Measurements from ENCODE around the gene ADAM22.

ADAM22 gene

GRCh38 chr7:88090671-88091070 is 156.6 kb downstream of the ADAM22 start:
- Histone ChIP-seq H3K36me3 (ENCODE audit: control insufficient read depth, low read length) (no peaks in the 10 kb centered on the region), H3K4me3 (ENCODE audit: low read length) (no peak overlapping the region), H3F3A (ENCODE audit: control insufficient read depth, insufficient read depth) (no peaks in the 10 kb centered on the region), H3K4me2 (ENCODE audit: low read length) (no peak overlapping the region), H3K9me3 (ENCODE audit: control insufficient read depth, insufficient read depth, low read length) (no peaks in the 10 kb centered on the region), H3K27me3 (ENCODE audit: control insufficient read depth, low read length) (no peaks in the 10 kb centered on the region), H3K4me1 (ENCODE audit: control insufficient read depth, low read length) (no peaks in the 10 kb centered on the region), H3K79me2 (ENCODE audit: control insufficient read depth, low read length) (no peaks in the 10 kb centered on the region), H3K27ac (ENCODE audit: low read depth, low read length) (no peak overlapping the region), H4K20me1 (ENCODE audit: control insufficient read depth, insufficient read depth, low read depth, low read length) (no peaks in the 10 kb centered on the region), H3K9me2 (replicated peaks; ENCODE audit: control insufficient read depth, low read length) (no peaks in the 10 kb centered on the region)
- TF ChIP-seq CTCF (IDR thresholded peaks at IDR 0.05; ENCODE audit: low read depth, low read length, poor library complexity, severe bottlenecking) (no peak), EZH2phosphoT487 (IDR thresholded peaks at IDR 0.05; ENCODE audit: borderline replicate concordance, low read length) (no peak)

GRCh38 chr7:88091988-88092675 is 158.1 kb downstream of the ADAM22 start:
- no peak for TF ChIP-seq CTCF (IDR thresholded peaks at IDR 0.05; ENCODE audit: low read depth, low read length, poor library complexity, severe bottlenecking)
- H3K36me3 ChIP-seq (ENCODE audit: control insufficient read depth, low read length) = no peaks in the 10 kb centered on the region
- no peak overlapping the region for H3K4me3 ChIP-seq (ENCODE audit: low read length)
- H3K9me2 ChIP-seq (replicated peaks; ENCODE audit: control insufficient read depth, low read length) = no peaks in the 10 kb centered on the region
- H3K9me3 ChIP-seq (ENCODE audit: control insufficient read depth, insufficient read depth, low read length) = no peaks in the 10 kb centered on the region
- H3F3A ChIP-seq (ENCODE audit: control insufficient read depth, insufficient read depth) = no peaks in the 10 kb centered on the region
- no peaks in the 10 kb centered on the region for H4K20me1 ChIP-seq (ENCODE audit: control insufficient read depth, insufficient read depth, low read depth, low read length)
- H3K27me3 ChIP-seq (ENCODE audit: control insufficient read depth, low read length) = no peaks in the 10 kb centered on the region
- H3K27ac ChIP-seq (ENCODE audit: low read depth, low read length) = no peak overlapping the region
- H3K4me2 ChIP-seq (ENCODE audit: low read length) = no peak overlapping the region
- no peaks in the 10 kb centered on the region for H3K79me2 ChIP-seq (ENCODE audit: control insufficient read depth, low read length)
- no peaks in the 10 kb centered on the region for H3K4me1 ChIP-seq (ENCODE audit: control insufficient read depth, low read length)

DNA sequence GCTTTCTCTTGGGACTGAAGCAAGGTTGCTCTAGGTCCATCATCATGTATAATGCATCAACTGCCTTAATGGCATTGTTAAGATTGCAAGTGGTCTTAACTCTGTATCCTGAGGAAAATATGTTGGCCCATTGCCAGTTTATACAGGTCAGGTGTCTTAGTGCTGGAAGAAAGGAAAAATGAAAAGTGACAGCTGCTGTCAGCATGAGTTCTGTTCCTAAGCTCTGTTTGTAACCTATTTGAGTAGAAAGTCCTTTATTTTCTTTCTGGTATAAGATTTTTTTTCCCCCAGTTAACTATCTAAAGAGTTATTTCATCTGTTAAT is 158.6 kb downstream of the ADAM22 start:
- H3K79me2 ChIP-seq (ENCODE audit: control insufficient read depth, low read length) = no peaks in the 10 kb centered on the region
- H3K4me3 ChIP-seq (ENCODE audit: low read length) = no peak overlapping the region
- H3K4me1 ChIP-seq (ENCODE audit: control insufficient read depth, low read length) = no peaks in the 10 kb centered on the region

More for the DNA sequence above, 158.6 kb downstream of the ADAM22 start:
- Histone ChIP-seq H3K9me3 (ENCODE audit: control insufficient read depth, insufficient read depth, low read length) (no peaks in the 10 kb centered on the region), H3K4me2 (ENCODE audit: low read length) (no peak overlapping the region), H3K27ac (ENCODE audit: low read depth, low read length) (no peak overlapping the region), H3K9me2 (replicated peaks; ENCODE audit: control insufficient read depth, low read length) (no peaks in the 10 kb centered on the region), H4K20me1 (ENCODE audit: control insufficient read depth, insufficient read depth, low read depth, low read length) (no peaks in the 10 kb centered on the region), H3F3A (ENCODE audit: control insufficient read depth, insufficient read depth) (no peaks in the 10 kb centered on the region), H3K36me3 (ENCODE audit: control insufficient read depth, low read length) (no peaks in the 10 kb centered on the region), H3K27me3 (ENCODE audit: control insufficient read depth, low read length) (no peaks in the 10 kb centered on the region)
- no peak for TF ChIP-seq CTCF (IDR thresholded peaks at IDR 0.05; ENCODE audit: low read depth, low read length, poor library complexity, severe bottlenecking)
- no peak for TF ChIP-seq EZH2phosphoT487 (IDR thresholded peaks at IDR 0.05; ENCODE audit: borderline replicate concordance, low read length)

Data from DOHH2 (cell line).